ENCODE measurements around the gene TEAD1.

DNA sequence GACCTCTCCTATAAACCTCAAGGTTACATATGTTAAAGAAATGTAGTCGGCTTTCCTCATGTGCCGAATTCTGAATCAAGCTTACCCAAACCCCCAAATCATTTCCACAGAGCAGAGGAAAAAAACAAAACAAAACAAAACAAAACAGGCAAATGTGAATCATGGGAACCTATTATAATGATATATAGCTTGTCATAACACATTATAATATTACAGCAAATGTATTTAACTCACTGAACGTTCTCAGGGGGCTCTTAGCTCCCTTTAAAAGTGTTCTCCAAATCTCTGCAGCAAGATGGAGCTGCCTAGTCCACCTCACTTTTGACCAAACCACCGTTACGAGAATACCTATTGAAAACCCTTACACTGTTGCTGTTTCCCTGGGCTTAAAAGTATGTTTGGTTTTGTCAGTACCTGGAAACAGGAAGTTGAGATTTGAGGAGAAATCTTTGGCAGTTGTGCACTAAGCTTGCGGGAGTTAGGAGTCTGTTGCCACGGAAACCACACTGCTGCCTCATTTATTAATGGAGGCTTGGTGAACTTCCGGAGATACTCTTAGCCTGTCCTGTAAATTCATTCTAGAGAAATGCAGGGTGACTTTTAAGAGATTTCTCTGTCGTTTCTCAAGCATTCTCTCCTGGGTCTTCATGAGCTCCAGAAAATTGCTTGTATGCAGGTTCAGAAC is 167.9 kb downstream of the TEAD1 start:
- TF ChIP-seq, protein P1, sequence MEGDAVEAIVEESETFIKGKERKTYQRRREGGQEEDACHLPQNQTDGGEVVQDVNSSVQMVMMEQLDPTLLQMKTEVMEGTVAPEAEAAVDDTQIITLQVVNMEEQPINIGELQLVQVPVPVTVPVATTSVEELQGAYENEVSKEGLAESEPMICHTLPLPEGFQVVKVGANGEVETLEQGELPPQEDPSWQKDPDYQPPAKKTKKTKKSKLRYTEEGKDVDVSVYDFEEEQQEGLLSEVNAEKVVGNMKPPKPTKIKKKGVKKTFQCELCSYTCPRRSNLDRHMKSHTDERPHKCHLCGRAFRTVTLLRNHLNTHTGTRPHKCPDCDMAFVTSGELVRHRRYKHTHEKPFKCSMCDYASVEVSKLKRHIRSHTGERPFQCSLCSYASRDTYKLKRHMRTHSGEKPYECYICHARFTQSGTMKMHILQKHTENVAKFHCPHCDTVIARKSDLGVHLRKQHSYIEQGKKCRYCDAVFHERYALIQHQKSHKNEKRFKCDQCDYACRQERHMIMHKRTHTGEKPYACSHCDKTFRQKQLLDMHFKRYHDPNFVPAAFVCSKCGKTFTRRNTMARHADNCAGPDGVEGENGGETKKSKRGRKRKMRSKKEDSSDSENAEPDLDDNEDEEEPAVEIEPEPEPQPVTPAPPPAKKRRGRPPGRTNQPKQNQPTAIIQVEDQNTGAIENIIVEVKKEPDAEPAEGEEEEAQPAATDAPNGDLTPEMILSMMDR (conservative IDR thresholded peaks at IDR 0.05 in 1 of 2, IDR thresholded peaks at IDR 0.05 in 1 of 2; ENCODE audit: low read depth in 1 of 2, low read length in 2 of 2), result no peak
- TF ChIP-seq EZH2 (IDR thresholded peaks at IDR 0.05; ENCODE audit: low read length, missing control alignments), result no peak

Data from fibroblast of lung (primary cell).